ENCODE data around the gene TSPAN4.

Gene TSPAN4

DNA sequence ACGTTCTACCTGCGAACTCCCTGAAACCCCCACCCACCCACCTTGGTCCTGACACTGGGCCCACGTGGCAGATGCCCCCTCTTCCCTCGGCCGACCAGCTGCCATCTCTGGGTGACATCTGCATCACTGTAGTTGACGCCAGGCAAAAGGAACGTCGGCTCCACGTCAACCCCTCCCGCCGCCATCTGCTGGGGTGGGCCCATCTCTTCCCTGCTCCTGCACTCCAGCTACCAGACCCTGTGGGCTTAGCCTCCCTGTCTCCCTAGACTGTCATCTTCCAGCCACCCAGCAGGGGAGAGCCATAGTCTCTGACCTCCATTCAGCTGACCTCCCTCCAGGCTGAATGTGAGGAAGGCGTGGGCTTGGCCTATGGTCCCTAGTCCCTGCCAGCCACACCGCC, 46.6 kb downstream of the TSPAN4 start:
- DNase-seq (ENCODE audit: low spot score), result no peak

DNA sequence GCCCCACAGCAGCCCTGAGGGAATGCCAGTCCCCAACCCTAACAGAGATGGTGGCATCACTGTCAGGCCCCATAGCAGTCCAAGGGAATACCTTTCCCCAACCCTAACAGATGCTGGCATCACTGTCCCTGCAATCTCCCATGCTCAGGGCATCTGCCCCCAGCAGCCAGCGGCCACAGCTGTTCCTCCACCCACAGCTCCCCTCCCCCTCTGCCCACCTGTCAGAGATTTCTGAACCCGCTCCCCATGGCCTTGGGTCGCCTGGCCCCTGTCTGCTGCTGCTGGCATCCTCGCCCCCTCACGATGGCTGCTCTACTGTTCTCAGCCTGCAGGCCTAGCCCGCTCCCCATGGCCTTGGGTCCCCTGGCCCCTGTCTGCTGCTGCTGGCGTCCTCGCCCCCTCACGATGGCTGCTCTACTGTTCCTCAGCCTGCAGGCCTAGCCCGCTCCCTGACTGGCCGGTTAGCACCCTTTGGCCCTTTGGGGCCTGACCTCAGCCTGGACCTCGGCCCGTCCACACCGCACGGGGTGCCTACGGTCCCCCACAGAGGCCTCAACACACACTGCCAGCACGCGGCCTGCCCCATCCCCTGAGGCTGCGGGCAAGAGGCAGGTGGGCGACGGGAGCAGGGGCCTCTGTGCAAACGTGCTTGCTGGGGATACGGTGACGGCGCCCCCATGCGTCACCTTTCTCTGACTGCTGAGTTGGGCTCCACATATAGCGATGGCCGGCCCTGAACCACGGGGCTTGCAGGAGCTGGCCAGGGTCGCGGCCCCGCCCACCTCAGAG, 47.2 kb downstream of the TSPAN4 start:
- no peak for DNase-seq (ENCODE audit: low spot score)

DNA sequence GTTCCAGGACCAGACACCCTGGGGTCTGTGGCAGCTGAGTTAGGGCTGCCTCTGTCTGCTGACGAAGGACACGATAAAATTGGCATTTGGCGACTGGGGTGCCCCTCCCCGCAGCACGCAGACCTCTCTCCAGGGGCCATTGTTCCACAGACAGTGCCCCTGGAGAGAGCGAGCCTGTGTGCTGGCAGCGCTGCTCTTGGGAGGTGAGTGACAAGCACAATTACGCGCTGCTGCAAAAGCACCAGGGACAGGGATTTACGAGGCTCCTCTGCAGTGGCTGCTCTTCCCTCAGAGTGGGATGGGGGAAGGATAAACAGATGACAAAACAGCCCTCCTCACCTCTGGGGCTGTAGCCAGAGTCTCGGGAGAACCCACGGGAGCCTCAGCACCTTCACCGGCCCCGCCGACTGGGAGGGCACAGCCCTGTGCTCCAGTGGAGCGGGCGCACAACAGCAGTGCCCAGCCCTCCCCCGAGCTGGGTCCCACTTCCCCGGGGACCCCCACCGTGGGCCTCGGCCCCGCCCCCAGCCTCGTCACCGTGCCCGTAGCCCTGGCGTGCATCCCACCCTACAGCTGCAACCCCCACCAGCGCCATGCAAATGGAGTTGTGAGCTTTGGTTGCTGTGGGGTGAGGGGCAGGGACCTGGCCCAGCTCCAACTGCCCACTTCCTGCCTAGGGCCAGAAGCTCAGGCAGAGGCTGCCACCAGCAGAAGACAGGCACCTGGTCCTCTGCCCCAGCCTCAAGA, 48.3 kb downstream of the TSPAN4 start:
- DNase-seq (ENCODE audit: low spot score), result no peak

GRCh38 chr11:893008-893654, 50.5 kb downstream of the TSPAN4 start:
- DNase-seq (ENCODE audit: low spot score), result no peak

GRCh38 chr11:894575-895201, 52.0 kb downstream of the TSPAN4 start:
- DNase-seq (ENCODE audit: low spot score), result no peak

DNA sequence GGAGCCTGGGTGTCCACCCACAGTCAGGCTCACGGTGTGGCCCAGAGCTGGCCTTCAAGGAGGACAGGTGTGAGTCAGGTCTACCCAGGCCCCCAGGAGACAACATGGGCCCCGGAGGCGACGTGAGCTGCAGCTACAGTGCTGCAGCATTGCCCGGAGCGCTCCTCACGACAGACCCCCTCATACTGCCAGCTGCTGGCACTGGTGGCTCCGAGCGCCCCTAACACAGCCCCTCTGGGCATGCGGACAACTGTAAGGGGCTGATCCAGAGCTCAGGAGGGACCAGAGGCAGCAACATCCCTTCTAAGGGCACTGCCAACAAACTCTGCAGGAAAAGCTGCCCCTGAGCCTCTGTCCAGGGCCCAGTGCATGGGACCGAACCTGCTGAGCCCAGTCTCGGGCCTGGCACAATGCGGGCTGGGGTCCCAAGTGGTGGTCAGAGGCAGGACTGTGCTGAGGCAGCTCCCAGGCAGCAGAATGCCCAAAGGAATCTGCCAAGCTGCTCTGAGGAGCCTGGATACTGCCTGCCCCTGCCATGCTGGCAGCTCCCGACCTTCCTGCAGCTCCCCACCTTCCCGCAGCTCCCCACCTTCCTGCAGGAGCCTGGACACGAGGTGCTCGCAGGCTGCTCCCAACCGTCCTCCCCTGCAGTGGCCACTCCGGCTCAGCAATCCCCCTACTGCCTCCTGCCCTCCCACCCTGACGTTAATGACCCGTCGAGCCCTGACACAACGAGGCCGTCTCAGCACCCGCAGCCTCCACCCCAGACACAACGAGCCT, 52.9 kb downstream of the TSPAN4 start:
- no peak for DNase-seq (ENCODE audit: low spot score)

GRCh38 chr11:897253-898142, 54.8 kb downstream of the TSPAN4 start:
- DNase-seq (ENCODE audit: low spot score), result no peak

- no peak for DNase-seq (ENCODE audit: low spot score)
Measured at GRCh38 chr11:898143-898511, 55.5 kb downstream of the TSPAN4 start.

DNA sequence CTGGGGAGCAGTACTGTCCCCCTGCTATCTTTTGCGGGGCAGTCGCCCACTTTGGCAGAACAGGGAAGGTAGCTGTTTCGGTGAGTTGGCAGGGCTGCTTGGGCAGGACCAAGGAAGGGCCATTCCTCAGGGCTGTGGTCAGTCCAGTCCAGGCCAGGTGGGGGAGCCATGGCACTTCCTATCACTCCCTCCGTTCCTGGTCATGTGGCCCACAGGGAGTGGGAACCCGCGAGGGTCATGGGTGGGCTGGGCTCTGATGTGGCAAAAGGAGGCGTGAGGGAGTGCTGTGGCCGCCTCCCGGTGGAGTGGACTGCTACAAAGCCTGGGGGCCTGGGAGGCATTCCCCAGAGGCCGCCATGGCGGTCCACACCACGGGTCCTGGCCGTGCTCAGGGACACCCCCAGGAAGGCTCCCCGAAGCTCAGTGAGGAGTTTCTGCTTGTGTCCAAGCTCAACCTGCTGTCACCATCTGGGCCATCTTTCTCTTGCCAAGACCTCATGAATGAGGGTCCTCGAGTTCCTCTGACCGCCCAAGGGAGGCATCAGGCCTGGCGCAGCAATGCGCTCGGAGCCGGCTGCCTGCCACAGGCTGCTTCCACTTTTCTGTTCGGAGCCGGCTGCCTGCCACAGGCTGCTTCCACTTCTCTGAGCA, 56.0 kb downstream of the TSPAN4 start:
- no peak for DNase-seq (ENCODE audit: low spot score)

GRCh38 chr11:899724-900123, 57.1 kb downstream of the TSPAN4 start:
- DNase-seq (ENCODE audit: low spot score), result no peak

DNA sequence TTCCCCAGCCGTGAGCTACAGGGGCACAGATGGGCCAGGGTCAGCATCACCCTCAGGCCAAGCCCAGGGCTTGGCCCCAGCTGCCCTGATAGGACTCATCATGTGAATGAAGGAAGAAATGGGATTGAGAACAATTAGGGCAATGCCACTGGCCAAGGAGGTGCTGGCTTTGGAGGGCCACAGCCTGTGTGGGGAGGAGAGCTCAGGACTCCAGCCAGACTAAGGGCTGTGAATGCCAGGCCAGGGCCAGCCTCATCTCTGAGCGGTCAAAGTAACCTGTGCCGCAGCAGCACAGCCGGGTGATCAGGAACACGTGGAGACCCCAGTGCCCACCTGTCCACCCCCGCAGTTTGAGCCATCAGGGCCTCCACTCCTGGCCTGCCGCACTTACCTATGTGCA, 57.9 kb downstream of the TSPAN4 start:
- DNase-seq (ENCODE audit: low spot score), result no peak

DNA sequence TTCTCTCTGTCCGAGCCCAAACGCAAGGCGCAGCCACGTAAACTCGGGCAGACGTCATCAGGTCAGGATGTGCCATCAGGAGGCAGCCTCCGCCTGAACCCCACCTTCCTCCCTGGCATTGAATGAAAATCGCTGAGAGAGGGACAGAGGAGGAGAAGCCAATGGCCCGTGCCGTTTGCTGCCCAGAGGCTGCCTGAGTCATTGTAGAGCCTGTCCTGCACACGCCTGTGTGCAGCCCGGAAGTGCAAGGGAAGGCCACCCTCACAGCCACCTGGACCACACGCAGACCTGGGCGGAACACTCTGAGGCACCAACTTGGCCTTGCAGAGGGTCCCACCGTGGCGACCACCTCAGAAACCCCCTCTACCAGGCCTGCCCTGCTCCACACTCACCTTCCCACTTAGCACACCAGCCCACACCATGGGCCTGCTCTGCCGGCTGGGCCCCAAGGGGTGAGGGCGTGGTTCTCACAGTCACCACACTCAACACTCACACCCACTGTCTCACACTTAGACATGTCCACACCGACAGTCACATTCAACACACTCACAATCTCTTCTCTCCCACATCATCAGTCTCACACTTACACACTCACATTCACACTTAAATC, 58.9 kb downstream of the TSPAN4 start:
- DNase-seq (ENCODE audit: low spot score), result no peak

DNA sequence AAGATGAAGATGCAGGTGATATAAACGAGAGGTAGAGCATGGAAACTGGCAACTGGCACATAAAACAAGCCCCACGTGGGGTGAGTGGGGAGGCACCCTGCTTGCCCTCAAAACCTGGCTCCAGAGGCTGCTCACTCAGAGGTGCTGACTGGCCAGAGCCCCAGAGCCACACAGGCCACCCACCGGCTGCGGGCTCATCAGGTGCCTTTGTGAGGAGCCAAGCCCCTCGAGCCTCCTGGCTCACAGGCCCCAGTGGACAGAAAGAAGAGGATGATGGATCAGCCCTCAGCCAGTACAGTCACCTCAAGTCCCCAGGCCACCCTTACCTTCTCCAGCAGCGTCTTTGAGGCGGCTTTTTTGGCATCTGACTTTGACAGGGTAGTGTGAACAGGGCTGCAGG, 61.7 kb downstream of the TSPAN4 start:
- DNase-seq (ENCODE audit: low spot score), result no peak

DNA sequence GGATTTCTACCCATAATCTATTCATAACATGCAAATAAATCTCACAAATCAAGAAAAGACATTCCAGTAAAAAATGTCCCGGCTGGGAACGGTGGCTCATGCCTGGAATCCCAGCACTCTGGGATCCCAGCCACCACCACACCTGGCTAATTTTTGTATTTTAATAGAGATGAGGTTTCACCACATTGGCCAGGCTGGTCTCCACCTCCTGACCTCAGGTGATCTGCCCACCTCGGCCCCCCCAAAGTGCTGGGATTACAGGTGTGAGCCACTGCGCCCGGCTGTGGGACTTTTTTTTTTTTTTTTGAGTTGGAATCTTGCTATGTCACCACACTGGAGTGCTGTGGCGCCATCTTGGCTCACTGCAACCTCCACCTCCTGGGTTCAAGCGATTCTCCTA, 63.3 kb downstream of the TSPAN4 start:
- DNase-seq (ENCODE audit: low spot score), result no peak

GRCh38 chr11:907668-908067, 65.0 kb downstream of the TSPAN4 start:
- no peak for DNase-seq (ENCODE audit: low spot score)

- no peak for DNase-seq (ENCODE audit: low spot score)
Measured at GRCh38 chr11:908273-908672, 65.6 kb downstream of the TSPAN4 start.

- DNase-seq (ENCODE audit: low spot score), result no peak
Measured at GRCh38 chr11:909406-909805, 66.8 kb downstream of the TSPAN4 start.

DNA sequence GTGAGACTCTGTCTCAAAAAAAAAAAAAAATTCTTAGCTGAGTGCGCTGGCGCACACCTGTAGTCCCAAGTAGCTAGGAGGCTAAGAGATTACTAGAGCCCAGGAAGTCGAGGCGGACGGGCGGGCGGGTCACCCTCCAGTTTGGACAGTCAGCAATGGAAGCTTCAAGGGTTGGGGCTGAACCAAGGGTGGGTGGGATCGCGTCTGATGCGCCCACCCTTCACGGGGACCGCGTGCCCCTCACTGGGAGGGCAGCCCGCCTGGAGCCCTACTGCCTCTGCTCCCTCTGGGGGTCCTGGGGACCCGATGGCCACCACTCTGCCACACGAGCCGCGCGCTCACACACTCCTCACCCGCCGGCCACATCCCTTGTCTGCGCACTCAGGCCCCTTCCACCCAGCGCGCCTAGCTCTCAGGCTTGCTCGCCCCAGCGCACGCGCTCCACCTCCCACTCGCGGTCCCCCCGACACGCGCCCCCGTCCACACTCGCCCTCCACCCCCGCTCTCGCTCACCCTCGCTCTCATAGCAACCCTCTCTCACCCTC, 67.5 kb downstream of the TSPAN4 start:
- DNase-seq (ENCODE audit: low spot score), result no peak

DNA sequence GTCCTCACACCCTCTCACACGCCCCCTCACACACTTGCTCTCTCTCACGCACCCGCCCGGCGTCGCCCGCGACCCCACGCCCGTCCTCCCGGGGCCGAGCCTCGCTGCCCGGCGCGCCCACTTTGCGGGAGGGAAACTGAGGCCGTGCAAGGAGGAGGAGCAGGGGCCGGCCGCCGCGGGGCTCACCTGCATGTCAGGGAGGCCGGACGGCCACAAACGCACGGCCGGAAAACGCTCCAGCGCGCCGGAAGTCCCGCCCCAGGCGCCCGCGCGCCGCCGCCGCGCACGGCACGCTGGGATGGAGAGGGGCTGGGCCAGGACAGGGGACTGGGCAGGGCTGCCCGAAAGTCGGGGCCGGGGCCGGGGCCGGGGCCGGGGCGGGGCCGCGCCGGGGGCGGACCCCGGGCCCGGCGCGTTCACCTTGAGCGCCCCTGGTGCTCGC, 68.0 kb downstream of the TSPAN4 start, which contains the start of gene CHID1:
Gene CHID1, minus strand, starts transcription at position 222 of the 442 bp plus-strand sequence. CDS start 5,994 bp downstream, outside the sequence.
- DNase-seq (ENCODE audit: low spot score), result peak; percentile 83
